Neural crest cell (in vitro differentiated cells): ENCODE data around the gene PDGFRB. TPM values are rescaled to one million over a fixed set of nuclear protein-coding genes. Genes with fewer than 3 reads are reported as not detected.

Experiments used
- DNase-seq: peaks from one replicate; pipeline ENCODE4 v3.0.0; 2021; ENCODE audit warnings: low read depth, mixed read lengths, low spot score
- H3K27ac Mint-ChIP-seq: one replicate; pipeline ENCODE4 v1.8.0; 2021; ENCODE audit warnings: mild to moderate bottlenecking, mixed read lengths; ENCODE audit not compliant: unreplicated experiment
- H3K27me3 Mint-ChIP-seq: 2 replicates; pipeline ENCODE4 v1.8.0; 2021; ENCODE audit warnings: low read depth, mild to moderate bottlenecking, mixed read lengths
- H3K36me3 Mint-ChIP-seq: 2 replicates; pipeline ENCODE4 v1.8.0; 2021; ENCODE audit warnings: low read depth, mild to moderate bottlenecking, mixed read lengths
- H3K4me1 Mint-ChIP-seq: 2 replicates; pipeline ENCODE4 v1.8.0; 2021; ENCODE audit warnings: mixed read lengths
- H3K4me3 Mint-ChIP-seq: one replicate; pipeline ENCODE4 v1.8.0; 2021; ENCODE audit warnings: mild to moderate bottlenecking, mixed read lengths
- H3K9me3 Mint-ChIP-seq: 2 replicates; pipeline ENCODE4 v1.8.0; 2021; ENCODE audit warnings: mixed read lengths
- total RNA-seq: library from RNA; stranded (reverse); gene quantifications from 2 replicates; pipeline ENCODE4 v1.2.1, GENCODE V29; 2021
- TF ChIP-seq, protein P1 (sequence below): fragments of 200-600 bp; sonication (generic); conservative IDR thresholded peaks from 2 replicates; pipeline ENCODE4 v1.5.0; 2021; ENCODE audit warnings: antibody characterized with exemption, mild to moderate bottlenecking

Gene PDGFRB
- total RNA-seq, 1 donor from 2014 or later, result 10.8 TPM

DNA sequence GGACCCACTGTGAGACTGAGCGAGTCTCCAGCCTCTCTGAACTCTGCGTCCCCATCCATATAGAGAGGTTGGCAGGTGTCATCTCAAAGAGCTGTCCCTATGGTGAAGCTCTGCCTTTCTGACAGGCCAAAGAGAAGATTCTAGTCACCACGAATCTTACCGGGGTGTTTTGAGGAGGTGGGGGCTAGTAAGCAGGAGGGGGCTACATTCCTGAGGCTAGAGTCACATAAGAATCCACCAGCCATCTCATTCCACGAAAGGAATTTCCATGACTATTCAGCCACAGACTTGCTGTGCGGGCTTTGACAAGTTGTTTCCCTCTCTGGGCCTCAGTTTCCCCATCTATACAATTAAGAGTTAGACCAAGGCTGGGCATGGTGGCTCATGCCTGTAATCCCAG lies 16.3 kb downstream of the PDGFRB start:
- H3K36me3 Mint-ChIP-seq, result no peaks in the 10 kb centered on the region
- H3K4me1 Mint-ChIP-seq, result peaks cover 68% of the 10 kb centered on the region
- no peak overlapping the region for H3K27ac Mint-ChIP-seq
- TF ChIP-seq, protein P1, sequence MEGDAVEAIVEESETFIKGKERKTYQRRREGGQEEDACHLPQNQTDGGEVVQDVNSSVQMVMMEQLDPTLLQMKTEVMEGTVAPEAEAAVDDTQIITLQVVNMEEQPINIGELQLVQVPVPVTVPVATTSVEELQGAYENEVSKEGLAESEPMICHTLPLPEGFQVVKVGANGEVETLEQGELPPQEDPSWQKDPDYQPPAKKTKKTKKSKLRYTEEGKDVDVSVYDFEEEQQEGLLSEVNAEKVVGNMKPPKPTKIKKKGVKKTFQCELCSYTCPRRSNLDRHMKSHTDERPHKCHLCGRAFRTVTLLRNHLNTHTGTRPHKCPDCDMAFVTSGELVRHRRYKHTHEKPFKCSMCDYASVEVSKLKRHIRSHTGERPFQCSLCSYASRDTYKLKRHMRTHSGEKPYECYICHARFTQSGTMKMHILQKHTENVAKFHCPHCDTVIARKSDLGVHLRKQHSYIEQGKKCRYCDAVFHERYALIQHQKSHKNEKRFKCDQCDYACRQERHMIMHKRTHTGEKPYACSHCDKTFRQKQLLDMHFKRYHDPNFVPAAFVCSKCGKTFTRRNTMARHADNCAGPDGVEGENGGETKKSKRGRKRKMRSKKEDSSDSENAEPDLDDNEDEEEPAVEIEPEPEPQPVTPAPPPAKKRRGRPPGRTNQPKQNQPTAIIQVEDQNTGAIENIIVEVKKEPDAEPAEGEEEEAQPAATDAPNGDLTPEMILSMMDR, result no peak
- H3K27me3 Mint-ChIP-seq, result no peaks in the 10 kb centered on the region
- no peaks in the 10 kb centered on the region for H3K9me3 Mint-ChIP-seq
- peak overlapping the region; percentile 40 for H3K4me3 Mint-ChIP-seq
- DNase-seq, result no peak

- Mint-ChIP-seq H3K9me3 (no peaks in the 10 kb centered on the region), H3K4me3 (peak overlapping the region; percentile 40), H3K27me3 (no peaks in the 10 kb centered on the region), H3K4me1 (peaks cover 66% of the 10 kb centered on the region), H3K36me3 (no peaks in the 10 kb centered on the region), H3K27ac (no peak overlapping the region)
- TF ChIP-seq, protein P1, result no peak
- DNase-seq, result peak; percentile 44
Measured at GRCh38 chr5:150138551-150139265, 16.9 kb downstream of the PDGFRB start.

DNA sequence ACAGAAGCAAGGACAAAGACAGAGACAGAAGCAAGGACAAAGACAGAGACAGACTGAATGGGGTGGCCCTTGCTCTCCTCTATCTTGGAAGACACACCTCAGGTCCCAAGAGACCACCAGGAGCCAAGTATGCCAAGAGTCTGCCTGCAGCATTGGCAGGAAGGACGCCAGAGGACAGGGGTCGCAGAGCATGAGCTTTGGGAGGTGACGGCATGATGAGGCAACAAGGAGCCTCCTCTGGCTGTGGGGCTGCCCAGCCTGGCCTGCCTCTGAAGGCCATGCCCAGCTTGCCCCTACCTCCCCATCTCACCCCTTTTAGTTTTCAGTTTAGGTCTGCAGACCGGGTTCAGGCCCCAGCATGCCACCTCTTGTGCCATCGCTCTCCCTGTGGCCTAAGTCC lies 17.6 kb downstream of the PDGFRB start:
- Mint-ChIP-seq H3K4me1 (peaks cover 59% of the 10 kb centered on the region), H3K27me3 (no peaks in the 10 kb centered on the region), H3K4me3 (no peak overlapping the region), H3K27ac (peak overlapping the region; percentile 67), H3K36me3 (no peaks in the 10 kb centered on the region), H3K9me3 (no peaks in the 10 kb centered on the region)
- DNase-seq, result no peak
- TF ChIP-seq, protein P1, result no peak

DNA sequence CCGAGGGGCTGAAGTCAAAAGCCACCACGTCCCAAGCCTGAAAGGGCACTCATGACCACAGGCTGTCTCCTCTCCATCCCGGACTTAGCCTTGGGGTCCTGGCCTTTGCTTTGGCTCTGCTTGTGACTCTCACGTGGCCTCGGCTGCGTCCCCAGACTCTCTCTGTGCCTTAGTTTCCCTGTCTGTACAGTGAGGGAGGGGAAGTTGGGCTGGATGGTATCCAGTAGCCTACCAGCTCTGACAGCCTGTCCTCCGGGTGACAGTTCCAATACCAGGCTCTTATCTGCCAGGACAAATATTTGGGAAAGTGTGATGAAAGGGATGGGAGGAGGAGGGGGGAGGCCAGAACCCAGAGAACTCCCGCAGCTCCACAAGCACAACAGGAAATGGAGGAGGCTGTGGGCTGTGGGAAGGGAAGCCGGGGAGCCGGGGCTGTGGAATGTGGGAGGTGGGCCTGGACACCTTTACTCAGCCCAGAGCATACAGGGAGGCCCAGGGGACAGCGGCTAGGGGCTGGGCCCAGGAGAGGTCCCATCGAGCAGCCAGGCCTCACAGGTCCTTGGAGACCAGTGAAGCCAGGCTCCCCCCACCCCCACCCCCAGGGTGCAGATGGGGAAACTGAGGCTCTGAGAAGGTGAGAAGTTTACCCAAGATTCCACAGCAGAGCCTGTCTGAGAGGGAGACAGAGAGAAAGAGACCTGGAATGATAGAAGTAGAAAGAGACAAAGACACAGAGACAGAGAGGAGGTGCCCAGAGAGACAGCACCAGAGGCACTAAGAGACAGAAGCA lies 18.3 kb downstream of the PDGFRB start:
- H3K27me3 Mint-ChIP-seq, result no peaks in the 10 kb centered on the region
- no peak for DNase-seq
- TF ChIP-seq, protein P1, result no peak
- H3K4me1 Mint-ChIP-seq, result peaks cover 58% of the 10 kb centered on the region
- H3K4me3 Mint-ChIP-seq, result no peak overlapping the region
- H3K27ac Mint-ChIP-seq, result peak overlapping the region; percentile 67
- no peaks in the 10 kb centered on the region for H3K36me3 Mint-ChIP-seq
- no peaks in the 10 kb centered on the region for H3K9me3 Mint-ChIP-seq

DNA sequence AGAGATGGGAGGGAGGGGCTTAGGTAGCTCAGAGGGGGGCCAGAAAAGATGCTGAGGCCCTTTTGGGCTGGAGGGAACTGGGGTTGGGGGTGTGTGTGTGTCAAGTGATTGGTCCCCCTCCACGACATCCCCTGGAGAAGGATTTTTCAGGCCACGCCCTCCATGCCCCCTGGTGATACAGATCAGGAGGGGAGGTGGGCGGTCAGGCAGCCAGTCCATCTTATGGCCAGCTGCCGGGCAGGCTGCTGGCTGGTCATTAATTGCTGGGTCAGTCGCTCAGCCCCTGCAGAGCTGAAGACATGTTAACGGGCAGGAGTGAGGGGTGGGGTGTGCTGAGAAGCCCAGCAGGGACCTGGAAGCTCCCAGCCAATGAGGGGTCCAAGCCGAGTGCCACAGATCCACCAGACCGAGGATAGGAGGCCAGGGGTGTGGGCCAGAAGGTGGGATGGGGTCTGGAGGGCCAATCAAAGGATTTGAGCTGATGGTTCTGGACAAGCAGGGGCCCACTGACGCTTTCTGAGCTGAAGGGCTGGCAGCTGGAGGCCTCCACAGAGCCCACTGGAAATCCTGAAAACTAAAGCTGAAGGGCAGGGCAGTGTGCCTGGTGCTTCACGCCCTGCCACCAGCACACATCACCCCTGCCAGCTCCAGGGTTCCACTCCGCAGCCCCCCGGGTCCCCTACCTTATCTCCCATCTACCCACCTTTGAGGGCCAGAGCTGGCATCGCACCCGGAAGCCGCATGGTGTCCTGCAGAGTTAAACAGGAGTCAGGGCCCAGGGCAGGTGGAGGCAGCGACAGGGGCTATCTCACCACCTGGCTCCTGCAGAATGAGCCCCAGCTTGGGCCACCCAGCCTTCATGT lies 19.1 kb downstream of the PDGFRB start:
- H3K4me1 Mint-ChIP-seq, result peaks cover 52% of the 10 kb centered on the region
- H3K4me3 Mint-ChIP-seq, result no peak overlapping the region
- no peak for DNase-seq
- H3K27ac Mint-ChIP-seq, result no peak overlapping the region
- H3K36me3 Mint-ChIP-seq, result no peaks in the 10 kb centered on the region
- H3K27me3 Mint-ChIP-seq, result no peaks in the 10 kb centered on the region
- H3K9me3 Mint-ChIP-seq, result no peaks in the 10 kb centered on the region
- TF ChIP-seq, protein P1, result no peak
